GM13976 (cell line): ENCODE data around the gene MOV10L1.

Source experiments
- DNase-seq: peaks from one replicate; pipeline ENCODE4 v3.0.0; 2012; ENCODE audit warnings: low spot score
- CTCF ChIP-seq: IDR thresholded peaks from 2 replicates; pipeline ENCODE4 v1.5.1; 2012; ENCODE audit warnings: borderline replicate concordance, mild to moderate bottlenecking; ENCODE audit not compliant: insufficient read depth; ENCODE audit errors: extremely low read depth, missing control alignments, control extremely low read depth
- in situ Hi-C: fragments of 300-500 bp; cut with MboI; formaldehyde crosslinking; loops from one replicate; pipeline ENCODE4 v1.12.0; 2022; ENCODE audit warnings: low sequenced_read_pairs, mixed read lengths, inconsistent platforms; ENCODE audit not compliant: unreplicated experiment

The MOV10L1 gene

GRCh38 chr22:50169774-50170341, 80.1 kb downstream of the MOV10L1 start:
- in situ Hi-C loops: no loop called here
- peak; percentile 73 for DNase-seq
- no peak for TF ChIP-seq CTCF

- in situ Hi-C loops: no loop called here
- TF ChIP-seq CTCF: no peak
- no peak for DNase-seq
These were observed 80.9 kb downstream of the MOV10L1 start, which contains the start of gene PANX2 for GRCh38 chr22:50170453-50171318. PANX2 (plus strand) TSS chr22:50170731; CDS start chr22:50170731, 0 bp downstream.

- no peak for DNase-seq
- TF ChIP-seq CTCF: no peak
- in situ Hi-C loops: no loop called here
These were observed 81.6 kb downstream of the MOV10L1 start for GRCh38 chr22:50171319-50171964.

- in situ Hi-C loops: no loop called here
- no peak for TF ChIP-seq CTCF
- DNase-seq: no peak
These were observed 82.2 kb downstream of the MOV10L1 start for GRCh38 chr22:50171965-50172421.

GRCh38 chr22:50173311-50173982, 83.6 kb downstream of the MOV10L1 start:
- TF ChIP-seq CTCF: no peak
- in situ Hi-C loops: no loop called here
- peak; percentile 73 for DNase-seq

GRCh38 chr22:50173983-50174355, 84.2 kb downstream of the MOV10L1 start:
- in situ Hi-C loops: no loop called here
- no peak for TF ChIP-seq CTCF
- DNase-seq: no peak
